BE2C (cell line): Measurements from ENCODE around the gene SNX4.

Experiments
- DNase-seq: peaks from one replicate; pipeline ENCODE4 v3.0.0-alpha.2; 2020
- H3K27me3 ChIP-seq: fragments of 250-450 bp; sonication (Bioruptor Pico); 2 replicates; pipeline ENCODE4 v1.5.1; 2020; ENCODE audit warnings: mild to moderate bottlenecking
- H3K36me3 ChIP-seq: fragments of 250-450 bp; sonication (Bioruptor Pico); 2 replicates; pipeline ENCODE4 v1.5.1; 2020; ENCODE audit warnings: mild to moderate bottlenecking
- H3K4me1 ChIP-seq: fragments of 250-450 bp; sonication (Bioruptor Pico); 2 replicates; pipeline ENCODE4 v1.5.1; 2020
- H3K4me3 ChIP-seq: 2 replicates; pipeline ENCODE4 v1.5.1; 2011; ENCODE audit warnings: low read depth, low read length
- H3K9me3 ChIP-seq: fragments of 250-450 bp; sonication (Bioruptor Pico); 2 replicates; pipeline ENCODE4 v1.5.1; 2020
- TF ChIP-seq, protein P1 (sequence below): IDR thresholded peaks from 2 replicates; pipeline ENCODE4 v1.5.1; 2012; ENCODE audit warnings: mild to moderate bottlenecking, low read depth, low read length

Gene SNX4

GRCh38 chr3:125403789-125404188, 116.2 kb downstream of the SNX4 start:
- Histone ChIP-seq H3K4me3 (no peak overlapping the region), H3K4me1 (no peaks in the 10 kb centered on the region), H3K9me3 (no peaks in the 10 kb centered on the region; the same call in 1 of the 2 replicates), H3K27me3 (no peaks in the 10 kb centered on the region), H3K36me3 (no peaks in the 10 kb centered on the region)
- TF ChIP-seq, protein P1, sequence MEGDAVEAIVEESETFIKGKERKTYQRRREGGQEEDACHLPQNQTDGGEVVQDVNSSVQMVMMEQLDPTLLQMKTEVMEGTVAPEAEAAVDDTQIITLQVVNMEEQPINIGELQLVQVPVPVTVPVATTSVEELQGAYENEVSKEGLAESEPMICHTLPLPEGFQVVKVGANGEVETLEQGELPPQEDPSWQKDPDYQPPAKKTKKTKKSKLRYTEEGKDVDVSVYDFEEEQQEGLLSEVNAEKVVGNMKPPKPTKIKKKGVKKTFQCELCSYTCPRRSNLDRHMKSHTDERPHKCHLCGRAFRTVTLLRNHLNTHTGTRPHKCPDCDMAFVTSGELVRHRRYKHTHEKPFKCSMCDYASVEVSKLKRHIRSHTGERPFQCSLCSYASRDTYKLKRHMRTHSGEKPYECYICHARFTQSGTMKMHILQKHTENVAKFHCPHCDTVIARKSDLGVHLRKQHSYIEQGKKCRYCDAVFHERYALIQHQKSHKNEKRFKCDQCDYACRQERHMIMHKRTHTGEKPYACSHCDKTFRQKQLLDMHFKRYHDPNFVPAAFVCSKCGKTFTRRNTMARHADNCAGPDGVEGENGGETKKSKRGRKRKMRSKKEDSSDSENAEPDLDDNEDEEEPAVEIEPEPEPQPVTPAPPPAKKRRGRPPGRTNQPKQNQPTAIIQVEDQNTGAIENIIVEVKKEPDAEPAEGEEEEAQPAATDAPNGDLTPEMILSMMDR, result no peak
- DNase-seq, result no peak

GRCh38 chr3:125402639-125403038, 117.4 kb downstream of the SNX4 start:
- TF ChIP-seq, protein P1, result no peak
- Histone ChIP-seq H3K4me1 (no peaks in the 10 kb centered on the region), H3K36me3 (no peaks in the 10 kb centered on the region), H3K9me3 (no peaks in the 10 kb centered on the region; the same call in 1 of the 2 replicates), H3K27me3 (no peaks in the 10 kb centered on the region), H3K4me3 (no peak overlapping the region)
- no peak for DNase-seq

GRCh38 chr3:125401402-125401801, 118.6 kb downstream of the SNX4 start:
- Histone ChIP-seq H3K4me1 (no peaks in the 10 kb centered on the region), H3K9me3 (no peaks in the 10 kb centered on the region; the same call in 1 of the 2 replicates)
- no peak for DNase-seq

DNA sequence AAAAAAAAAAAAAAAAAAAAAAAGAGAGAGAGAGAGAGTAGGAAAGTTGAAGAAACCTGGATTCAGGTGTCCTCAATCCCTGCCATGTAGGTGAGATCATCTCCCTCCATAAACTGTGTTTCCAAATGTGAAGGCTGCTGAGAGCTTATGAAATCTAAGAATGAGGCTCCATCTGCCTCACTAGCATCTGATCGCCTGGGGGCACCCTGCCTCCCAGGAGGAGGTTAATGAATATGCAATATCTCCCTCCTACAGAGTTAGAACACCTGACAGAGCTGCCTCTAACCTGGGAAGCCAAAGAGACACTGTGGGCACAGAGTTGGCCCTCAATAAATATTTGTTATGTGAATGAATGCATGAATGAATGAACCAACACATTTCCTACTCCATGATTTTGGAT, 121.0 kb downstream of the SNX4 start:
- no peaks in the 10 kb centered on the region for H3K4me1 ChIP-seq

More at GRCh38 chr3:125401402-125401801, 118.6 kb downstream of the SNX4 start:
- H3K36me3 ChIP-seq, result no peaks in the 10 kb centered on the region
- H3K4me3 ChIP-seq, result no peak overlapping the region
- no peaks in the 10 kb centered on the region for H3K27me3 ChIP-seq
- TF ChIP-seq, protein P1, result no peak

More for the DNA sequence above, 121.0 kb downstream of the SNX4 start:
- no peaks in the 10 kb centered on the region for H3K27me3 ChIP-seq
- TF ChIP-seq, protein P1, result no peak
- no peaks in the 10 kb centered on the region for H3K9me3 ChIP-seq
- H3K36me3 ChIP-seq, result no peaks in the 10 kb centered on the region
- no peak for DNase-seq
- H3K4me3 ChIP-seq, result no peak overlapping the region
